Endothelial cell of umbilical vein (primary cell): Measurements from ENCODE around the gene INPP5B.

Experiments
- CTCF ChIP-seq, 2 donors: IDR thresholded peaks; 1 replicate in 1 of 2; 2 replicates in 1 of 2; pipeline ENCODE4 v1.5.1; 2011; ENCODE audit warnings: low read length in 2 of 2, mild to moderate bottlenecking in 2 of 2, moderate library complexity in 2 of 2, control low read depth in 1 of 2, inconsistent platforms in 1 of 2, low read depth in 1 of 2; ENCODE audit not compliant: insufficient read depth in 1 of 2; ENCODE audit errors: extremely low read depth in 1 of 2
- EZH2 ChIP-seq: IDR thresholded peaks from 2 replicates; pipeline ENCODE4 v1.6.1; 2012; ENCODE audit warnings: borderline replicate concordance, low read depth, mild to moderate bottlenecking, moderate library complexity, low read length, inconsistent platforms; ENCODE audit not compliant: severe bottlenecking
- POLR2A ChIP-seq: IDR thresholded peaks from 2 replicates; pipeline ENCODE4 v1.6.1; 2012; ENCODE audit warnings: low read depth, mild to moderate bottlenecking, control low read depth, low read length
- POLR2AphosphoS5 ChIP-seq: IDR thresholded peaks from 2 replicates; pipeline ENCODE4 v1.6.1; 2012; ENCODE audit warnings: low read depth, mild to moderate bottlenecking, control low read depth, low read length, moderate library complexity; ENCODE audit not compliant: insufficient read depth

- TF ChIP-seq POLR2A (no peak), CTCF (IDR thresholded peaks at IDR 0.05; ENCODE audit: extremely low read depth in 1 of 2, insufficient read depth in 1 of 2, low read depth in 1 of 2, low read length in 2 of 2) (no peak), EZH2 (no peak), POLR2AphosphoS5 (no peak)
These were observed 105.2 kb downstream of the INPP5B start for GRCh38 chr1:37841652-37842051.
